ENCODE measurements around the gene SLC17A9.

The SLC17A9 gene

DNA sequence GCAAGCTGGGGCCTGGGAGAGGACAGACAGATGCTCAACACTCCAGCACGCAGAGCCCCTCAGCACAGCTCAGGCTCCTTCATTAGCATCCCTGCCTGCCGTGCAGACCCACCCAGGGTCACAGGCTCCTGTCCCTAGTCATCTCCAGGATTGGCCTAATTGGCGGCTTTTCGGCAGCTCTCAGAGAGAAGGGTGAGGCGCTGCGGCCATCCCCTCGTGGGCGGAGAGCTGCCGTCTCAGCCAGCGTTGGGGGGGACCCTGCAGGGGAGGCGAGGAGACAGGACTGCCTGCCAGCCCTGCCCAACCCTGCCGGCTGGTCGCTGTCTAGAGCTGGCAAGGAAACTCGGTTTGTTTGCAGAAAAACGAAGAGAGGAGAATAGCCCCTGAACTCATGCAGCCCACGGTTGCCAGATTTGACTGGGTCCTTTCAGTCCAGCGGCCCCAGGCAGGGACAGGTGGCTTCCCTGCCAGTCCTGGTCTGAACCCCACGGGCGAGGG lies 27.4 kb downstream of the SLC17A9 start:
- DNase-seq (ENCODE audit: low spot score), result no peak
- H3K27ac ChIP-seq, result no peak overlapping the region
- TF ChIP-seq, protein P1, sequence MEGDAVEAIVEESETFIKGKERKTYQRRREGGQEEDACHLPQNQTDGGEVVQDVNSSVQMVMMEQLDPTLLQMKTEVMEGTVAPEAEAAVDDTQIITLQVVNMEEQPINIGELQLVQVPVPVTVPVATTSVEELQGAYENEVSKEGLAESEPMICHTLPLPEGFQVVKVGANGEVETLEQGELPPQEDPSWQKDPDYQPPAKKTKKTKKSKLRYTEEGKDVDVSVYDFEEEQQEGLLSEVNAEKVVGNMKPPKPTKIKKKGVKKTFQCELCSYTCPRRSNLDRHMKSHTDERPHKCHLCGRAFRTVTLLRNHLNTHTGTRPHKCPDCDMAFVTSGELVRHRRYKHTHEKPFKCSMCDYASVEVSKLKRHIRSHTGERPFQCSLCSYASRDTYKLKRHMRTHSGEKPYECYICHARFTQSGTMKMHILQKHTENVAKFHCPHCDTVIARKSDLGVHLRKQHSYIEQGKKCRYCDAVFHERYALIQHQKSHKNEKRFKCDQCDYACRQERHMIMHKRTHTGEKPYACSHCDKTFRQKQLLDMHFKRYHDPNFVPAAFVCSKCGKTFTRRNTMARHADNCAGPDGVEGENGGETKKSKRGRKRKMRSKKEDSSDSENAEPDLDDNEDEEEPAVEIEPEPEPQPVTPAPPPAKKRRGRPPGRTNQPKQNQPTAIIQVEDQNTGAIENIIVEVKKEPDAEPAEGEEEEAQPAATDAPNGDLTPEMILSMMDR (conservative IDR thresholded peaks at IDR 0.05; ENCODE audit: low read depth), result no peak
- POLR2A ChIA-PET (ENCODE audit: low non-redundant PET), result no interaction called here
- CTCF ChIA-PET, result interaction anchor here (0.6 to 1.6 kb wide), 6 partner anchors 9 to 182 kb away, joined by 3 to 8 read pairs (median 4); partner anchors contain the start of gene BHLHE23

DNA sequence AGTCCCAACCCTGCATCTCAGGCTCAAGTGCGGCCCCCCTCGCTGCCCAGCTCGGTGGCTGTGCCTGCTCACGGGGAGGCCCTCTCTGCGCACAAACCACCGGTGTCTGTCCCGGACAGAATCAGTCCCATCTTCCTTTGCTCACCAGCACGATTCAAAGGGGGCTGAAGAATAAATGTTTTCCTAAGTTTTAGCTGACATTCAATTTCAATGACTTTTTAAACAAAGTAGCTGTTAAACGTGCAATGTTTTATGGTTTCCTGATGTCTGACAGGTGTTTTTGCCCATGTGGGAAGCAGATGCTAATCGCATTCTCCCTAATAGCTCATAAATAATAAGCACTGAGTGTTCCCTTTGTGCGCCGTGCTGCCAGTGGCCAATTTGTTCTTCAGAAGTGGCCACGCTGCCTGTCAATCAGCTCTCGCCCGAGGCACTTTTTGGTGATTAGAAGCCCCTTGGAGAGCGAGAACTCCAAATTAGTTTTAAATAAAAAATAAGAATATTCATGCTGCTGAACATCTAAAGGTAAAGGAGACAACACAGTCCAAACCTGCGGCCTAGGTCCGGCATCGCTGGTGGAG lies 28.0 kb downstream of the SLC17A9 start:
- TF ChIP-seq, protein P1 (conservative IDR thresholded peaks at IDR 0.05; ENCODE audit: low read depth), result no peak
- POLR2A ChIA-PET (ENCODE audit: low non-redundant PET), result no interaction called here

DNA sequence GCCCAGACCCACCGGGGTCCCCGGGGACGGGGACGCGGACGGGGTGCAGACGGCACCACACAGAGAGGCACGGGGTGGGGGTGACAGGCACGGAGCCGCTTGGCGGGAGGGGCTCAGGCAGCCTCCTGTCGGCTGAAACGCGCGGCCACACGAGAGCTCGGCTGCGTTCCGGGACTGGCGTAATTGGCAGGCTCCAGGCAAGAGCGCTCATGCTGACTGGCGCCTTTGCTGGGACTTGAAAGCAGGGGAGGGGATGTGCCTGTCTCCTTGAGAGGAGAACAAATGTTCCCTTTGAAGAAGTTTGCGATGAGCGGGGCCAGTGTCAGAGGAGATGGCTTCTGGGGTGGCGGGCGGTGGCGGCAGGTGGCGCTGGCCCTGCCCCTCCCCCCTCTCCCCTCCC lies 28.5 kb downstream of the SLC17A9 start:
- no peak overlapping the region for H3K27ac ChIP-seq
- TF ChIP-seq, protein P1 (conservative IDR thresholded peaks at IDR 0.05; ENCODE audit: low read depth), result no peak
- CTCF ChIA-PET, result interaction anchor here (1.0 to 1.6 kb wide), 3 partner anchors 10 to 28 kb away, joined by 3 to 8 read pairs (median 6); no protein-coding TSS in a partner anchor
- POLR2A ChIA-PET (ENCODE audit: low non-redundant PET), result no interaction called here
- DNase-seq (ENCODE audit: low spot score), result peak; percentile 45

More for the DNA sequence above, 28.0 kb downstream of the SLC17A9 start:
- DNase-seq (ENCODE audit: low spot score), result no peak
- CTCF ChIA-PET, result interaction anchor here (1.0 to 1.6 kb wide), 4 partner anchors 10 to 28 kb away, joined by 3 to 8 read pairs (median 5); partner anchors contain the start of gene BHLHE23
- no peak overlapping the region for H3K27ac ChIP-seq

DNA sequence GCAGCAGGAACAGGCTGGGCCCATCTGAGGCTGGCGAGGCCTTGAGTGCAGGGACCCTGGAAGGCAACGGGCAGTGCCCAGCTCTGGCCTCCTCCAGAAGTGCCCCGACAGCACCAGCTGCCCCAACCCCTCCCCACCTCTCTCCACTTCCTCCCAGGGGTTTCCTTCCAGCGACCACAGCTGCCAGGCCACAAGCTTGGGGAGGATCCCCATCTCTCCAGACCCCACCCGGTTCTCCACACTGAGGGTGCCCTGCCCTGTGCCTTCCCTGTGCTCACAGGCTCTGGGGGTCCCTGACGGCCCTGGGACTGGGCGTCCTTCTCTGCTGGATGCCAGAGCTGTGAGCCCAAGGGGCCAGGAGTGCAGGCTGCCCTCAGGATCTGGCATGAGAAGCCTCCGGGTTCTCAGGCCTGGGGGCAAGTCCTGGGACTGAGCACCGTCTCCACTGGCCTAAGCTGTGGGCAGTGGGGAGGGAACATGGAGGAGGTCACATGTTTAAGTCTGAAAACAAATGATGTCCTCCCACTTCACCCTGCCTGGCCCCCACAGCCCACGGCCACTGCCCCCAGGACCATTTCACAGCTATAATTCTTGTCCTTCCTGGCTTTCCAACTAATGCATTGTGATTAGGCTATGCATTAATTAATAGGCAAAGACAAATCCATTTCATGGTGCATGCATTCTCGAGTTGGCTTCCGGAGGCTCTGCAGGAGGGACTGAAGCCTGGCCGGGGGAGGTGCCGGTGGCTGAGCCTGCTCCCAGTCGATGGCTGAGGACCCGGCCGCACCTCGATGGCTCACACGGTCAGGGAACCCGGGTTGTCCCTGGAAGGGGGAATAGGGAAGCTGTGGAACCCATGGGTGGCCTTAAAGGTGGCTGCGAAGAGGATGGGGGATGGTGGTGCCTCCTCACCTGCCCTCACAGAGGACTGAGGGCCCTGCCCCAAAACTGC lies 29.9 kb downstream of the SLC17A9 start:
- H3K27ac ChIP-seq, result no peak overlapping the region
- ChIA-PET POLR2A (ENCODE audit: low non-redundant PET) (no interaction called here), CTCF (interaction anchor here (1.4 to 1.9 kb wide), 3 partner anchors 8 to 27 kb away, joined by 4 to 7 read pairs (median 7); no protein-coding TSS in a partner anchor)
- no peak for DNase-seq (ENCODE audit: low spot score)
- TF ChIP-seq, protein P1 (conservative IDR thresholded peaks at IDR 0.05; ENCODE audit: low read depth), result no peak

DNA sequence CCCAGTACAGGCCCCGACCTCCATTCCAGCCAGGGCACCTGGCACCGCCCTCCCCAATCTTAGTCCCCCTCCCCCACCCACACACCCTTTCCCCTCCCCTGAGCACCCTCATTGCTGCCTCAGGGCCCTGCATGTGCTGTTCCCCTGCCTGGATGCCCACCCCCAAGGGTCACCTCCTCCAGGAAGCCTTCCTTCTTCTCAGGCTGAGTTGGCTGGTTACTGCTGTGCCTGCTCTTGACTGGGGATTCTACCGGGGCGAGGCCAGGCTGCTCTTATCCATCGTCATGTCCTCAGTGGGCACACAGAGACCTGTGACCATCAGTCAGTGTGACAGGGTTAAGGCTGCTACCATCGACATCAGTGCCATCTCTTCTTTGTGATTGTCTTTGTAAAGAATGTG lies 30.7 kb downstream of the SLC17A9 start:
- H3K27ac ChIP-seq, result no peak overlapping the region
- ChIA-PET POLR2A (ENCODE audit: low non-redundant PET) (no interaction called here), CTCF (interaction anchor here (1.4 to 1.9 kb wide), 3 partner anchors 8 to 26 kb away, joined by 4 to 7 read pairs (median 7); no protein-coding TSS in a partner anchor)
- DNase-seq (ENCODE audit: low spot score), result no peak
- TF ChIP-seq, protein P1 (conservative IDR thresholded peaks at IDR 0.05; ENCODE audit: low read depth), result no peak
